Endothelial cell of umbilical vein (primary cell): ENCODE data around the gene FCMR. TPM values are rescaled to one million over a fixed set of nuclear protein-coding genes. Genes with fewer than 3 reads are reported as not detected.

Experiments
- BruUV-seq: library from RNA; stranded (reverse); fragments of 400-500 nt; replicated peaks from 2 replicates; lab custom pipeline; 2021; lab: Mats Ljungman, UMichigan
- CTCF ChIA-PET: fragments of 300-600, 350-600 bp; sonication (Branson Sonifier 250); formaldehyde crosslinking; loops from one replicate; lab custom pipeline; 2021; ENCODE audit warnings: antibody characterized with exemption, inconsistent platforms; lab: Charles Lee
- POLR2A ChIA-PET: fragments of 300-600, 350-600 bp; sonication (Branson Sonifier 250); formaldehyde crosslinking; loops from one replicate; lab custom pipeline; 2021; ENCODE audit warnings: antibody characterized with exemption, inconsistent platforms; lab: Charles Lee
- DNase-seq: peaks from one replicate; pipeline ENCODE4 v3.0.0-alpha.2; 2011; ENCODE audit warnings: low read depth, low spot score
- FAIRE-seq: peaks from 2 replicates; lab custom pipeline; 2011; peaks lifted over from hg19 to GRCh38; lab: Jason Lieb, UNC
- H2AFZ ChIP-seq: 2 replicates; pipeline ENCODE4 v1.6.0; 2012; ENCODE audit warnings: low read depth, low read length, control low read depth, inconsistent platforms
- H3K27ac ChIP-seq: 2 replicates; pipeline ENCODE4 v1.5.1; 2011; ENCODE audit warnings: low read depth, mild to moderate bottlenecking, control low read depth, low read length, moderate library complexity; ENCODE audit not compliant: insufficient read depth
- H3K27me3 ChIP-seq, 2 experiments: 2 replicates each; pipeline versions ENCODE4 v1.6.0 to v1.6.1; 2011; ENCODE audit warnings: low read length in 2 of 2, mixed read lengths in 1 of 2; ENCODE audit not compliant: control insufficient read depth in 2 of 2, insufficient read depth in 2 of 2
- H3K36me3 ChIP-seq, 2 experiments: 2 replicates in 1 of 2; 3 replicates in 1 of 2; pipeline ENCODE4 v1.5.1; 2011; ENCODE audit warnings: low read length in 2 of 2, mild to moderate bottlenecking in 1 of 2, moderate library complexity in 1 of 2; ENCODE audit not compliant: control insufficient read depth in 2 of 2, insufficient read depth in 2 of 2; ENCODE audit errors: extremely low read depth in 1 of 2
- H3K4me1 ChIP-seq: 3 replicates; pipeline ENCODE4 v1.5.1; 2011; ENCODE audit warnings: mild to moderate bottlenecking, low read length; ENCODE audit not compliant: control insufficient read depth, insufficient read depth; ENCODE audit errors: extremely low read depth
- H3K4me2 ChIP-seq: 2 replicates; pipeline ENCODE4 v1.6.1; 2011; ENCODE audit warnings: low read length, control low read depth, mixed read lengths; ENCODE audit not compliant: insufficient read depth
- H3K4me3 ChIP-seq, 3 experiments: fragments of 200-600 bp in 1 of 3; sonication (generic), shearing (Covaris generic) in 1 of 3; replicated peaks in 1 of 3; 2 replicates each; pipeline ENCODE4 v1.5.1; 2011 to 2016; ENCODE audit warnings: control low read depth in 3 of 3, low read length in 3 of 3, mild to moderate bottlenecking in 2 of 3, inconsistent platforms in 1 of 3, low read depth in 1 of 3, moderate library complexity in 1 of 3; ENCODE audit not compliant: insufficient read depth in 1 of 3
- H3K79me2 ChIP-seq: 2 replicates; pipeline ENCODE4 v1.6.0; 2012; ENCODE audit warnings: low read length, inconsistent platforms; ENCODE audit not compliant: control insufficient read depth, insufficient read depth
- H3K9ac ChIP-seq: replicated peaks from 2 replicates; pipeline ENCODE3; 2011; ENCODE audit warnings: low read length, control low read depth; ENCODE audit not compliant: insufficient read depth; ENCODE audit errors: extremely low read depth
- H3K9me1 ChIP-seq: replicated peaks from 3 replicates; pipeline ENCODE4 v1.6.0; 2011; ENCODE audit warnings: mild to moderate bottlenecking, low read length; ENCODE audit not compliant: control insufficient read depth, insufficient read depth; ENCODE audit errors: extremely low read depth
- H3K9me3 ChIP-seq: replicated peaks from 2 replicates; pipeline ENCODE4 v1.5.1; 2012; ENCODE audit warnings: low read length, inconsistent platforms; ENCODE audit not compliant: control insufficient read depth, insufficient read depth
- H4K20me1 ChIP-seq: replicated peaks from 2 replicates; pipeline ENCODE3; 2011; ENCODE audit warnings: mild to moderate bottlenecking, low read length; ENCODE audit not compliant: control insufficient read depth, insufficient read depth; ENCODE audit errors: extremely low read depth
- CTCF ChIP-seq, 2 donors: IDR thresholded peaks; 1 replicate in 1 of 2; 2 replicates in 1 of 2; pipeline ENCODE4 v1.5.1; 2011; ENCODE audit warnings: low read length in 2 of 2, mild to moderate bottlenecking in 2 of 2, moderate library complexity in 2 of 2, control low read depth in 1 of 2, inconsistent platforms in 1 of 2, low read depth in 1 of 2; ENCODE audit not compliant: insufficient read depth in 1 of 2; ENCODE audit errors: extremely low read depth in 1 of 2
- EZH2 ChIP-seq: IDR thresholded peaks from 2 replicates; pipeline ENCODE4 v1.6.1; 2012; ENCODE audit warnings: borderline replicate concordance, low read depth, mild to moderate bottlenecking, moderate library complexity, low read length, inconsistent platforms; ENCODE audit not compliant: severe bottlenecking
- FOS ChIP-seq: IDR thresholded peaks from 2 replicates; pipeline ENCODE4 v1.6.1; 2011; ENCODE audit warnings: mild to moderate bottlenecking, low read length, moderate library complexity, borderline replicate concordance; ENCODE audit not compliant: insufficient read depth
- GATA2 ChIP-seq: IDR thresholded peaks from 2 replicates; pipeline ENCODE4 v1.7.0; 2011; ENCODE audit warnings: low read depth, mild to moderate bottlenecking, moderate library complexity, mixed read lengths, low read length; ENCODE audit not compliant: insufficient read length, insufficient read depth
- JUN ChIP-seq: IDR thresholded peaks from 2 replicates; pipeline ENCODE4 v1.6.1; 2011; ENCODE audit warnings: borderline replicate concordance, low read depth; ENCODE audit not compliant: insufficient read length, insufficient read depth
- MAX ChIP-seq: IDR thresholded peaks from 2 replicates; pipeline ENCODE4 v1.6.1; 2011; ENCODE audit not compliant: insufficient read depth, insufficient read length
- MYC ChIP-seq: IDR thresholded peaks from one replicate; pipeline ENCODE4 v1.6.1; 2011; ENCODE audit warnings: mild to moderate bottlenecking, low read depth, low read length
- POLR2A ChIP-seq: IDR thresholded peaks from 2 replicates; pipeline ENCODE4 v1.6.1; 2012; ENCODE audit warnings: low read depth, mild to moderate bottlenecking, control low read depth, low read length
- POLR2AphosphoS5 ChIP-seq: IDR thresholded peaks from 2 replicates; pipeline ENCODE4 v1.6.1; 2012; ENCODE audit warnings: low read depth, mild to moderate bottlenecking, control low read depth, low read length, moderate library complexity; ENCODE audit not compliant: insufficient read depth
- dilution Hi-C: fragments of 300-500 bp; cut with MboI; formaldehyde crosslinking; loops from one replicate; pipeline ENCODE4 v1.15.0; 2019; ENCODE audit warnings: low sequenced_read_pairs; ENCODE audit not compliant: extremely low pct_ligation_motif_present
- intact Hi-C: fragments of 100-400 bp; cut with micrococcal nuclease; formaldehyde crosslinking; loops from one replicate; pipeline ENCODE4 v1.10.0; 2022
- polyA plus RNA-seq, 4 experiments: library from polyadenylated mRNA; depleted of rRNA in 3 of 4; stranded (reverse) in 3 of 4; unstranded in 1 of 4; fragments of >200 nt; gene quantifications; 2 replicates each; pipeline versions ENCODE4 v1.2.1 to v1.2.3, GENCODE V29; 2011 to 2012; ENCODE audit warnings: missing spikeins in 1 of 4
- total RNA-seq: library from RNA; stranded (reverse); gene quantifications from 2 replicates; pipeline ENCODE4 v1.2.3, GENCODE V29; 2021

FCMR gene
- total and polyA plus RNA-seq, 2 donors (not counting 3 experiments of a cell fraction or from before 2014, with no cell fraction given), result not detected

- TF ChIP-seq MYC (no peak), GATA2 (no peak), POLR2A (no peak), FOS (no peak), MAX (no peak), EZH2 (no peak)
- Histone ChIP-seq H2AFZ (no peak overlapping the region), H3K27me3 (no peaks in the 10 kb centered on the region), H3K4me3 (no peak overlapping the region), H3K27ac (no peak overlapping the region), H3K4me2 (no peak overlapping the region), H4K20me1 (no peaks in the 10 kb centered on the region), H3K9ac (no peak overlapping the region), H3K9me3 (no peaks in the 10 kb centered on the region), H3K4me1 (no peaks in the 10 kb centered on the region), H3K79me2 (no peaks in the 10 kb centered on the region), H3K9me1 (no peaks in the 10 kb centered on the region), H3K36me3 (no peaks in the 10 kb centered on the region)
- intact Hi-C loops, result no loop called here
- DNase-seq (no peak), FAIRE-seq (no peak)
- BruUV-seq, result no TSS peak
- POLR2A ChIA-PET, result no interaction called here
- dilution Hi-C loops, result no loop called here
- CTCF ChIA-PET, result interaction anchor here (1.5 kb wide), 1 partner anchor 11 kb away, joined by 5 read pairs; no protein-coding TSS in a partner anchor
Observed at GRCh38 chr1:206860165-206860564, 61.6 kb downstream of the FCMR start.

- H3K4me1 ChIP-seq, result no peaks in the 10 kb centered on the region
- no peak overlapping the region for H3K27ac ChIP-seq
- no peaks in the 10 kb centered on the region for H4K20me1 ChIP-seq
- no peaks in the 10 kb centered on the region for H3K79me2 ChIP-seq
- H3K9me3 ChIP-seq, result no peaks in the 10 kb centered on the region
- no peaks in the 10 kb centered on the region for H3K36me3 ChIP-seq
- no peak for FAIRE-seq
- H3K4me2 ChIP-seq, result no peak overlapping the region
- H3K27me3 ChIP-seq, result no peaks in the 10 kb centered on the region
- CTCF ChIA-PET, result interaction anchor here (1.3 to 1.5 kb wide), 2 partner anchors 12 to 53 kb away, joined by 5 read pairs; no protein-coding TSS in a partner anchor
- TF ChIP-seq GATA2 (no peak), JUN (no peak), EZH2 (no peak), MYC (no peak), POLR2AphosphoS5 (no peak), FOS (no peak), CTCF (IDR thresholded peaks at IDR 0.05; ENCODE audit: extremely low read depth in 1 of 2, insufficient read depth in 1 of 2, low read depth in 1 of 2, low read length in 2 of 2) (no peak), MAX (no peak), POLR2A (no peak)
- no peak overlapping the region for H3K9ac ChIP-seq
- dilution Hi-C loops, result no loop called here
- no TSS peak for BruUV-seq
- DNase-seq, result no peak
- H3K9me1 ChIP-seq, result no peaks in the 10 kb centered on the region
- peak overlapping the region; percentile 46 for H2AFZ ChIP-seq
- intact Hi-C loops, result no loop called here
- POLR2A ChIA-PET, result no interaction called here
- no peak overlapping the region for H3K4me3 ChIP-seq
Observed at GRCh38 chr1:206859082-206859521, 62.6 kb downstream of the FCMR start.
